Cerebellar nuclear complex (tissue), 1 donor: ENCODE results near the gene KCNIP1.

Experiments used
- DNase-seq, 2 experiments: peaks; one replicate each; lab custom pipeline; 2025; lab: John Stamatoyannopoulos, UW

Gene KCNIP1

DNA sequence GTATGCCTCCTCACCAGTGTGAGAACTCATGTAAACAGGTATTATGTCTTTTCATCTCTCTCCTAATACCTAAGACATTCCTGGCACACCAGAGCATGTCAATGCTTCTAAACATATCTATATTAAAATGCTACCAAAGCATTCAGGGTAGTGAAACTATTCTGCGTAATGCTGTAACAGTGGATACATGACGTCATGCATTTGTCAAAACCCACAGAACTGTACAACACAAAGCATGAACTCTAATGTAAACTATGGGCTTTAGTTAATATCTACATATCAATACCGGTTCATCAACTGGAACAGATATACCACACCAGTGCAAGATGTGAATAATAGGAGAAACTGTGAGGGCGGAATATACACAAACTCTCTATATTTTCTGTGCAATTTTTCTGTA, 207.5 kb downstream of the KCNIP1 start:
- no peak for DNase-seq

GRCh38 chr5:170715141-170715540, 211.3 kb downstream of the KCNIP1 start:
- no peak for DNase-seq

- DNase-seq: no peak
Measured at GRCh38 chr5:170716396-170716795, 212.6 kb downstream of the KCNIP1 start.

GRCh38 chr5:170719551-170719950, 215.7 kb downstream of the KCNIP1 start:
- DNase-seq: no peak

DNA sequence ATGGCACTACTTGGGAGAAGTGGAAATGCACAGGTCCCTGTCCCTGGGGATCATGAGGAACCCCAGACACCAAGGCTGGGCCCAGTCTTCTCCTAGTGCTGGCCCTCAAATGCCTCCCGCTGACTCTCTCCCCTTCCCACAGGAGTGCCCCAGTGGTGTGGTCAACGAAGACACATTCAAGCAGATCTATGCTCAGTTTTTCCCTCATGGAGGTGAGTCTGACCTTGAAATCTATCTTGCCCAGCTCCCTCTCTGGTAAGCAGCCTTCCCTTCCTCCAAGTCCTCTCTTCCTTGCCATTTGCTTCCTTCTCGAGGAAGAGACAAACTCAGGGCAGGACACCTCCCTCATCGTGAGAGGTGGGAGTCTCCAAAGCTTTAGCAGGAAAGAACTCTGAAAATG, 216.4 kb downstream of the KCNIP1 start:
- DNase-seq: no peak

DNA sequence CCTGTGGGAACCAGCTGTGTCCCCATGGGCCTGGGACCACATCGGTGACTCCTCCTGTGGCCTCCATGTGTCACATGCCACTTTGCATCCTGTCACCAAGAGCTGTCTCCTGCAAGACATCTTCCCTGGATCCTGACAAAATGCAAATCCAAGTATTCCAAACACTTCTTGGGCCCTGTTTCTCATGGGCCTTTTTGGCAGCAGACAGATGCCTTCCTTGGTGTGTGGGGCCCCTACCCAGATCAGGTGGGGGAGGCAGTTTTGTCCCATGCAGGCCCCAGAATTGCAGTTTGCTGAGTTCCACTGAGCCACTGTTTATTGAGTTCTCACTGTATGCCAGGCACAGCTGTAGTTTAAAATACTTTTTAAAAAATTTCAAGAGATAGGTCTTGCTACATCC, 217.2 kb downstream of the KCNIP1 start:
- DNase-seq: no peak

GRCh38 chr5:170721681-170722080, 217.9 kb downstream of the KCNIP1 start:
- no peak for DNase-seq

- DNase-seq: no peak
Measured at GRCh38 chr5:170722316-170722715, 218.5 kb downstream of the KCNIP1 start.

DNA sequence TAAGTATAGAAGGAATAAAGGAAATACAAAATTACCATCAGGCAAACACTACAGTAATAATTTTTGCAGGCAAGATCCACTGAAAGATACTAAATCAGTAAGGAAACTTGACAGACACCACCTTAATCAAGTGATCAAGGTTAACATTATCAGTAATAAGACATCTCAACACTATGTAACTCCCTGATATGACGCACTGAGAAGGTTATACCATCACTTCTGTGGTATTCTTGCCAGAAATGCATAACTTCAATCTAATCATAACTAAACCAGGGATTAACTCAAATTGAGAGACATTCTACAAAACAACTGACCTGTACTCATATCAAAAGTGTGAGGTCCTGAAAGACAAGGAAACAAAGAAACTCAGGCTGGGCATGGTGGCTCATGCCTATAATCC, 227.2 kb downstream of the KCNIP1 start:
- DNase-seq: no peak

DNA sequence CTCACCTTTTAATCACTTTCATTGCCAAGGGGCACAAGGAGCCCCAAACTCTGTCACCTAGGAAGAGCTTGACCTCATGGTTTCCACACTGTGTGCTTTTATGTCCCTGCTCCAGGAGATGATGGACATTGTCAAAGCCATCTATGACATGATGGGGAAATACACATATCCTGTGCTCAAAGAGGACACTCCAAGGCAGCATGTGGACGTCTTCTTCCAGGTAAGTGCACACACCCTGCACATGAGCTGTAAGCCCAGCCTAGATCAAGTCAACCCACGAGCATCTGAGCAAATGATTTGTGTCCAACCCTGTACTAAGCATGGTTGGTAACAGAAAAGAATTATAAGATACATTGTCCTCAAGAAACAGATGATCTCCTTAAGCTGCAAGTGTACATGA, 228.9 kb downstream of the KCNIP1 start:
- DNase-seq: no peak

GRCh38 chr5:170736966-170737365, 233.1 kb downstream of the KCNIP1 start:
- DNase-seq: no peak

- no peak for DNase-seq
Measured at GRCh38 chr5:170737591-170737990, 233.8 kb downstream of the KCNIP1 start.

DNA sequence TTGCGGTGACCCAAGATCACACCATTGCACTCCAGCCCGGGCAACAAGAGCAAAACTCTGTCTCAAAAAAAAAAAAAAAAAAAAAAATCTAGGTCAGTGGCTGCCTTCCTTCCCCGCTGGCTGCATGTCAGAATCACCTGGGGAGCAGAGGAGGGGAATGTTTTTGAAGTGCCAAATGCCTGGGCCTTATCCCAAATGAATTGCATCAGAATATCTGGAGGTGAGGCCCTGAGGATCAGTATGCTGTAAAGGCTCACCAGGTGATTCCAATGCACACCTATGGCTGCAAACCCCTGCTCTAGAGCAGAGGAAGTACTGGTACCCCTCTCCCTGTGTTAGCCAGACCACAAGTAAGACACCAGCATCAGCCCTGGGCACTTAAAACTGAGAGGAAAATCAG, 235.0 kb downstream of the KCNIP1 start:
- DNase-seq: peak; percentile 49 to 69

DNA sequence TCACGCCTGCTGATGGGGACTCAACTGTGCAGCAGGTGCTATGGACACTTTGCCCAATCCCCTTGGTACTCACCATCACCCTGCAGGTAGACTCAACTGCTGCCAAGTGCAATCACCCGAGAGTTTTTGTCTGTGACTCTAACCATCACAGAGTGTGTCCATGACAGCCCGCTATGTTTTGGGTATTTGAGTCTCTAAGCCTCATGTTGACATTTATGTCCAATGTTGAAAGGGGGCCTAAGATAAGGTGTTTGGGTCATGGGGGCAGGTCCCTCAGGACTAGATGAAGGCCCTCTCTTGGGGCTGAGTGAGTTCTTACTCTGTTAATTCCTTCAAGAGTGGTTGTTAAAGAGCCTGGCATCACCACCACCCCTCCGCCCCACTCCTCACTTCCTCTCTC, 235.6 kb downstream of the KCNIP1 start:
- no peak for DNase-seq

GRCh38 chr5:170740551-170741205, 236.9 kb downstream of the KCNIP1 start:
- DNase-seq: peak; percentile 42 to 80

DNA sequence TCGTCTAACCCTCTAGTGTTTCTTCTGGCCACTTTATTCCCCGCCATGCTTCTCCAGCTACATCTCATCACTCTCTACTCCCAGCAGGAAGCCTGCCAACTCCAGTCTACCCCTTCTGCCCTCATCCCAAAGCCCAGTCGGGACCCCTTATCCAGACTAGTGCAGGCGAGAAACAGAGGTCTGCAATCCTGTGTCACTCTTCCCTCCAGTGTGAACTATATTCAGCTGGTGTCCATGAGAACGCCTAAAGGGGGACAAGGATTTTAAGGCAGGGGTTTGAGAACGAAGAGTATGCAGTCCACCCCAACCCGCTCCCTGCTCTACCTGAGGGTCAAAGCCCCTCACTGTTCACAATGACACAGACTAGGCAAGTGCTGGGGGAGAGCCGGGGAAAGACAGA, 238.0 kb downstream of the KCNIP1 start:
- DNase-seq: no peak

- DNase-seq: no peak
Measured at GRCh38 chr5:170743876-170744212, 240.0 kb downstream of the KCNIP1 start.

- no peak for DNase-seq
Measured at GRCh38 chr5:170745481-170746071, 241.8 kb downstream of the KCNIP1 start.

DNA sequence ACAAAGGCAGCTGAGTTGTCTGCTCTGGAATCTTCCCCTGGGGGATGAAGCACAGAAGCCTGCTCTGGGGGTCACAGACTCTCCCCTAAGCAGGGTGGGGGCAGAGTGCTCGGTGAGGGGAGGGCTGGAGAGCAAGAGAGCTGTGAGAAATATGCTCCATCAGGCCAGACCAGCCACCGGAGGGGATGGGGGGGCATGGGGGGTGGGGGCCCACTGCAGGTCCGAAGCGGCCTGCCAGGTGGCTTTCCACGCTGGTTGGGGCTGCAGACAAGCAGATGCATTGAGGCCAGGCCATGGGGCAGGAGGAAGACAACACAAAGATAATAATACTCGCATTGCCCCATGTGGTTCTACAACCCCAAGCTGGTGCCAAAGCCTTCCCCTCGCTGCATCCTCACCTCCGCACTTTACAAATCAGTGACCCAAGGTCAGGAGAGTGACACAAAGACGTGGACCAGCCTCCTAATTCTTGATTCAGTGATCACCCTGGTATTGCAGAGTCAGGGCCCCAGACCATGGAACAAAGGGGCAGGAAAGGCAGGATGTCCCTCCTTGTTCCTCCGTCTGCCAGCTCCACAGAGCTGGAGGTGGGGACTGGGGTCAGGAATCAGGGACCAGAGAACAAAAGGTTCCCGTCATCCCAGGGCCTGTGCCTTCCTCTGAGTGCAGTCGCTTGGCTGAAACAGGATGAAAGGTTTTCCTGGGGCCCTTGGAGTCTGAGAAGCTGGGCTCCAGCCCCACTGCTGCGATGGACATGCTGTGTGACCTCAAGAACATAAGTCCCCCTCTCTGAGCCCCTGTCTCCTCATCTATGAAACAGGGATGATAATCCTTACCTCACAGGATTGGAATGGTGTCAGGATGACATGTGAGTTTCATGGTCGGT, 242.5 kb downstream of the KCNIP1 start:
- DNase-seq: no peak

DNA sequence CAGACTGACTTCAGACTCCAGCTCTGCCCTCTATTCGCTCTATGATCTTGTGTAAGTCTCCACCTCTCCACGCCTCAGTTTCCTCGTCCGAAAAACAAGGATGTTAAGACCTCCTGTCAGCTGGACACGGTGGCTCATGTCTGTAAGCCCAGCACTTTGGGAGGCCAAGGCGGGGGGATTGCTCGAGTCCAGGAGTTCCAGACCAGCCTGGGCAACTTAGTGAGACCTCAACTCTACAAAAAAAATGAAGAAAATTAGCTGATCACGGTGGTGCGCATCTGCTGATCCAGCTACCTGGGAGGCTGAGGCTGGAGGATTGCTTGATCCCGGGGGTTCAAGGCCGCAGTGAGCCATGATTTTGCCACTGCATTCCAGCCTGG, 243.1 kb downstream of the KCNIP1 start:
- DNase-seq: no peak

GRCh38 chr5:170747357-170747756, 243.5 kb downstream of the KCNIP1 start:
- no peak for DNase-seq

DNA sequence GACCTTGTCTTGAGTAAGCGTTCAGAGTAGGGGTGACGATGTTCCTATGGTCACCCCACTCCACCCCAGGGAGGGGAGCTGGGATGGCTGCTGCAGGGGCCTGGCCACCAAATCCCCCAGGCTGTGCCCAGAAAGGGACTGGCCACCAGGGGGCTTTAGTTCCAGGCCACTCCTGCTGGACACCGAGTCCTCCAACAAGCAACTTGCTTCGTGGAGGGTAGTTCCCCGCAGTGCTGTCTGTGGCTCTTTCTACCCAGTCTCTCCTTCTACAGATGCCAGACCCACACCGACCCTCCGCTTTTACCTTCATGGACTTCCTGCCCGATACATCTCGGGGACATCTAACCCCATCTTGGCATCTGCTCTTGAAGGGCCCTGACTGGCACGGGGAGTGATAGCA, 244.0 kb downstream of the KCNIP1 start:
- no peak for DNase-seq

- no peak for DNase-seq
Measured at GRCh38 chr5:170748951-170749471, 245.2 kb downstream of the KCNIP1 start.
